Parathyroid adenoma (tissue), 2 donors: ENCODE data around the gene ACYP2.

ENCODE experiments used
- H2AFZ ChIP-seq: fragments of 300-600 bp; sonication (generic); one replicate; pipeline ENCODE4 v1.7.0; 2017; ENCODE audit warnings: antibody characterized with exemption, mild to moderate bottlenecking
- H3K27ac ChIP-seq: fragments of 300-600 bp; sonication (generic); one replicate; pipeline ENCODE4 v1.7.0; 2017
- H3K27me3 ChIP-seq: fragments of 300-600 bp; sonication (generic); one replicate; pipeline ENCODE4 v1.7.0; 2017; ENCODE audit warnings: low read length; ENCODE audit not compliant: control insufficient read depth, insufficient read depth
- H3K36me3 ChIP-seq: fragments of 300-600 bp; sonication (generic); one replicate; pipeline ENCODE4 v1.7.0; 2017; ENCODE audit warnings: low read length; ENCODE audit not compliant: control insufficient read depth, insufficient read depth
- H3K4me1 ChIP-seq: fragments of 300-600 bp; sonication (generic); one replicate; pipeline ENCODE4 v1.7.0; 2017; ENCODE audit warnings: control low read depth
- H3K4me2 ChIP-seq: fragments of 300-600 bp; sonication (generic); one replicate; pipeline ENCODE4 v1.7.0; 2017; ENCODE audit warnings: low read length
- H3K4me3 ChIP-seq: fragments of 300-600 bp; sonication (generic); one replicate; pipeline ENCODE4 v1.7.0; 2017; ENCODE audit warnings: low read depth, low read length
- H3K79me2 ChIP-seq: fragments of 300-600 bp; sonication (generic); one replicate; pipeline ENCODE4 v1.7.0; 2017; ENCODE audit warnings: control low read depth
- H3K9ac ChIP-seq: fragments of 300-600 bp; sonication (generic); one replicate; pipeline ENCODE4 v1.7.0; 2017; ENCODE audit warnings: mild to moderate bottlenecking
- H3K9me3 ChIP-seq: fragments of 300-600 bp; sonication (generic); one replicate; pipeline ENCODE4 v1.7.0; 2017; ENCODE audit warnings: low read length; ENCODE audit not compliant: control insufficient read depth
- CTCF ChIP-seq: fragments of 300-600 bp; sonication (generic); IDR thresholded peaks from one replicate; pipeline ENCODE4 v1.7.0; 2017; ENCODE audit warnings: antibody characterized with exemption, mild to moderate bottlenecking
- donor health status: primary hyperparathyroidism.

ACYP2 gene

GRCh38 chr2:54247115-54247514 lies 131.7 kb downstream of the ACYP2 start:
- Histone ChIP-seq H3K9me3 (no peaks in the 10 kb centered on the region), H3K27me3 (no peaks in the 10 kb centered on the region), H3K79me2 (no peaks in the 10 kb centered on the region), H3K4me1 (no peaks in the 10 kb centered on the region), H2AFZ (no peak overlapping the region), H3K9ac (no peak overlapping the region), H3K4me3 (no peak overlapping the region), H3K27ac (no peak overlapping the region), H3K36me3 (no peaks in the 10 kb centered on the region), H3K4me2 (no peak overlapping the region)
- TF ChIP-seq CTCF, result no peak

GRCh38 chr2:54249629-54250028 lies 134.2 kb downstream of the ACYP2 start:
- Histone ChIP-seq H3K27ac (no peak overlapping the region), H2AFZ (no peak overlapping the region), H3K36me3 (no peaks in the 10 kb centered on the region), H3K9ac (no peak overlapping the region), H3K79me2 (no peaks in the 10 kb centered on the region), H3K27me3 (no peaks in the 10 kb centered on the region), H3K4me2 (no peak overlapping the region), H3K9me3 (no peaks in the 10 kb centered on the region), H3K4me1 (no peaks in the 10 kb centered on the region), H3K4me3 (no peak overlapping the region)
- no peak for TF ChIP-seq CTCF

GRCh38 chr2:54254180-54254579 lies 138.8 kb downstream of the ACYP2 start:
- H3K9me3 ChIP-seq, result no peaks in the 10 kb centered on the region
- H3K36me3 ChIP-seq, result no peaks in the 10 kb centered on the region
- no peak for TF ChIP-seq CTCF
- no peak overlapping the region for H3K4me3 ChIP-seq
- H3K79me2 ChIP-seq, result no peaks in the 10 kb centered on the region
- H3K4me1 ChIP-seq, result no peaks in the 10 kb centered on the region
- H3K9ac ChIP-seq, result no peak overlapping the region
- H2AFZ ChIP-seq, result no peak overlapping the region
- no peak overlapping the region for H3K4me2 ChIP-seq
- no peaks in the 10 kb centered on the region for H3K27me3 ChIP-seq
- no peak overlapping the region for H3K27ac ChIP-seq

GRCh38 chr2:54255230-54256090 lies 140.0 kb downstream of the ACYP2 start:
- TF ChIP-seq CTCF, result no peak
- H2AFZ ChIP-seq, result no peak overlapping the region
- H3K4me2 ChIP-seq, result no peak overlapping the region
- H3K9me3 ChIP-seq, result no peaks in the 10 kb centered on the region
- no peak overlapping the region for H3K4me3 ChIP-seq
- H3K36me3 ChIP-seq, result no peaks in the 10 kb centered on the region
- no peak overlapping the region for H3K9ac ChIP-seq
- H3K4me1 ChIP-seq, result no peaks in the 10 kb centered on the region
- H3K27me3 ChIP-seq, result no peaks in the 10 kb centered on the region
- H3K27ac ChIP-seq, result no peak overlapping the region
- no peaks in the 10 kb centered on the region for H3K79me2 ChIP-seq
